Choroid plexus epithelial cell (primary cell): Measurements from ENCODE around the gene NTNG2.

Experiments used
- DNase-seq: peaks from one replicate; pipeline ENCODE4 v3.0.0-alpha.2; 2010; ENCODE audit warnings: low read depth
- H3K4me3 ChIP-seq: 2 replicates; pipeline ENCODE4 v1.5.1; 2011; ENCODE audit warnings: low read depth, mild to moderate bottlenecking, control low read depth, low read length, moderate library complexity
- TF ChIP-seq, protein P1 (sequence below): conservative IDR thresholded peaks from 2 replicates; pipeline ENCODE4 v1.5.1; 2011; ENCODE audit warnings: low read depth, mild to moderate bottlenecking, control low read depth, inconsistent platforms, low read length, moderate library complexity

The NTNG2 gene

DNA sequence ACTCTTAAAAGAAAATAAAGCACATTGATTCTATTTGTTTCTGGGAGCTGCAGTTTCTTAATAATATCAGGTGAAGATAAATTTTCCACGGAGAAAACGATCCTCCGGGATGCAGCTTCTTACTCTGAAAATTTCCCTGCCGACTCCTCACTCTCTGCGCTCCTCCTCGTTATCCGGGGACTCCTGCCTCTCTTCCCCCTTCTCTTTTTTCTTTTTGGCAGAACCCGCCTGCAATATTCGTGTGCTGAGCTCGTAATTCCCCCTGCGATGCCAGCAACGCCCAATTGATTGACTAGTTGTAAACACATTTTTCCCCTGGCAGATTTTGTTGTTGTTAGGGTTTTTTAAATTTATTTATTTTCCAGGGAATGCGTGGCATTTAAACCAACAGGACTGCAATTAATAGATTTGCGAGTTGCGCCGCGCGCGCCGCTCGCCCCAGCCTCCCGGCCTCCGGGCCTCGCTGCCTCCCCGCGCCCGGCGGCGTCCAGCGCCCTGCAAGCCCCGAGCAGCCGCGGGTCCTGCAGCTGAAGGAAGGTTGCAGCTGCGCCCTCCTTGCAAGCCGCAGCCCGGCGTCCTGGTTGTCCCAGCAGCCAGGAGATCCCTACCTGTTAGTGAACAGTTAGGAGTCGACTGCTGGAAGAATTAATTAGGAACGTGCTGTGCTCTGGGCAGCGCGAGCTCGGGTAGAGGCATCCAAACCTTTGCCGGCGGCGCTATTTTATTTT lies 2.2 kb downstream of the NTNG2 start:
- peak; percentile 18 for DNase-seq
- no peak overlapping the region for H3K4me3 ChIP-seq
- TF ChIP-seq, protein P1, sequence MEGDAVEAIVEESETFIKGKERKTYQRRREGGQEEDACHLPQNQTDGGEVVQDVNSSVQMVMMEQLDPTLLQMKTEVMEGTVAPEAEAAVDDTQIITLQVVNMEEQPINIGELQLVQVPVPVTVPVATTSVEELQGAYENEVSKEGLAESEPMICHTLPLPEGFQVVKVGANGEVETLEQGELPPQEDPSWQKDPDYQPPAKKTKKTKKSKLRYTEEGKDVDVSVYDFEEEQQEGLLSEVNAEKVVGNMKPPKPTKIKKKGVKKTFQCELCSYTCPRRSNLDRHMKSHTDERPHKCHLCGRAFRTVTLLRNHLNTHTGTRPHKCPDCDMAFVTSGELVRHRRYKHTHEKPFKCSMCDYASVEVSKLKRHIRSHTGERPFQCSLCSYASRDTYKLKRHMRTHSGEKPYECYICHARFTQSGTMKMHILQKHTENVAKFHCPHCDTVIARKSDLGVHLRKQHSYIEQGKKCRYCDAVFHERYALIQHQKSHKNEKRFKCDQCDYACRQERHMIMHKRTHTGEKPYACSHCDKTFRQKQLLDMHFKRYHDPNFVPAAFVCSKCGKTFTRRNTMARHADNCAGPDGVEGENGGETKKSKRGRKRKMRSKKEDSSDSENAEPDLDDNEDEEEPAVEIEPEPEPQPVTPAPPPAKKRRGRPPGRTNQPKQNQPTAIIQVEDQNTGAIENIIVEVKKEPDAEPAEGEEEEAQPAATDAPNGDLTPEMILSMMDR, result no peak

DNA sequence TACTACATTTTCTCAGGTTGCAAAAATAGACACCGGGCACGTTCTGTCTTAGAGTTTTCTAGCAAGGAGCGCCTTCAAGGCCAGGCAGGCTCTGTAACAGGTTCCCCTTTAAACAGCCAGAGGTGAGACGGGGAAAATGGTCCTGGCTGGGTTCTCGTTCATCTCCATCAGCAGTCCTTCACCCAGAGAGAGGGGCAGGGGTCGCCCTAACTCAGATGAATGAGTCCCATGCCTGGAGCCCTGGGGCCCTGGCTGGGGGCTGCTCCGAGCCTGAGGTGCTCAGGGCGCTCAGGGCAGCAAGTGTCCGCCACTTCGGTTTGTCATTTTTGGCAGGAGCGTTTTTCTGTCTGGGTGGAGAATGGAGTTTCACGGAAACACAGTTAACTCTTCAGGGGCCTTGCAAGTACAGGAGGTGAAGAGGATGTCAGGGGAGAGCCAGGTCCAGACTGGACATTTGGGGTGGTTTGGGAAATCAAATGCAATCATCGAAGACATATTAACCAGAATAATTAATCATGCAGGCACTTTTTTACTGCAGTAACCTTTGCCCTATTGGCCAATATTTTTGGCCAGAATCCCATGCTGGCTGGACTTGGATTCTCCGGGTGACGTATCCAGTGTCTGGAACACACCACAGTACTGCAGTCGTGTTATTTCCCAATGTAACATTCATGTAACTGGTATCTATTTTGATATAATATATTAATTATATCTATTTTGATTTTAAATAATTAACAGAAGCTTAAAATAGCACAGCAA lies 2.9 kb downstream of the NTNG2 start:
- peak; percentile 83 for DNase-seq
- no peak overlapping the region for H3K4me3 ChIP-seq
- TF ChIP-seq, protein P1, result no peak

- TF ChIP-seq, protein P1, result peak; percentile 55
- DNase-seq, result peak; percentile 31
These were observed 4.7 kb downstream of the NTNG2 start for GRCh38 chr9:132166599-132166998.

GRCh38 chr9:132167192-132167591 lies 5.3 kb downstream of the NTNG2 start:
- peak; percentile 23 for DNase-seq
- TF ChIP-seq, protein P1, result no peak
- H3K4me3 ChIP-seq, result no peak overlapping the region

More at GRCh38 chr9:132166599-132166998, 4.7 kb downstream of the NTNG2 start:
- no peak overlapping the region for H3K4me3 ChIP-seq

- no peak overlapping the region for H3K4me3 ChIP-seq
- DNase-seq, result peak; percentile 15
- TF ChIP-seq, protein P1, result no peak
These were observed 6.5 kb downstream of the NTNG2 start for GRCh38 chr9:132168347-132168746.

DNA sequence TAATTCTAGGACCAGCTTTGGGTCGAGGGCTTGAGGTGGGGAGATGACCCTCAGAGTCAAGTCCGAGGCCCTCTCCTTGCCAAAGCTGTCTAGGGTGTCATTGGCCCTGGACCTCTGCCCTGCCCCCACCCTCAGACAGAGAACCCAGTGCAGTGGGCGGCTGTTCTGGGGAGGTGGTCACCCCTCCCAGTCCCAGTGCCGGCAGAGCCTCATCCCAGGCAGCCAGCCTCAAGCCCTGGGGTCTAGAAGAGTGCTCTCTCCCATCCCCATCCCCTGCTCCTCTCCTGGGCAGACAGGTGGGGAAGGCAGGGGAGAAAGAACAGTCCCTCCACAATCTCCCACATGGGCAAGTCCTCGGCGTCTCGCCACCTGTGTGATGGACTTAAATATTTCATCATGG lies 7.0 kb downstream of the NTNG2 start:
- no peak overlapping the region for H3K4me3 ChIP-seq
- TF ChIP-seq, protein P1, result no peak

More for the DNA sequence above, 7.0 kb downstream of the NTNG2 start:
- no peak for DNase-seq
